SH-SY5Y (cell line): ENCODE measurements around the gene ZC3H18.

Experiments used
- GATA2 ChIP-seq: IDR thresholded peaks from 2 replicates; pipeline ENCODE4 v1.6.1; 2011; ENCODE audit warnings: mild to moderate bottlenecking, low read depth, low read length
- GATA3 ChIP-seq: IDR thresholded peaks from 2 replicates; pipeline ENCODE4 v1.6.1; 2011; ENCODE audit warnings: low read depth, mild to moderate bottlenecking, low read length, moderate library complexity

- TF ChIP-seq GATA2, result no peak
- no peak for TF ChIP-seq GATA3
Measured at GRCh38 chr16:88605186-88606147, 35.3 kb downstream of the ZC3H18 start.
